Progenitor cell of endocrine pancreas (in vitro differentiated cells): ENCODE measurements around the gene EPN2. TPM values are rescaled to one million over a fixed set of nuclear protein-coding genes. Genes with fewer than 3 reads are reported as not detected.
A peak's percentile ranks its signal among the peaks of the same experiment; 100 is the strongest.

ENCODE experiments used
- DNase-seq: peaks from one replicate; pipeline ENCODE4 v3.0.0; 2021; ENCODE audit warnings: low spot score; ENCODE audit not compliant: unreplicated experiment
- H3K27ac Mint-ChIP-seq: 2 replicates; pipeline ENCODE4 v1.8.0; 2021; ENCODE audit warnings: mild to moderate bottlenecking, moderate library complexity, mixed read lengths
- H3K27me3 Mint-ChIP-seq: 2 replicates; pipeline ENCODE4 v1.8.0; 2021; ENCODE audit warnings: mixed read lengths
- H3K36me3 Mint-ChIP-seq: 2 replicates; pipeline ENCODE4 v1.8.0; 2022; ENCODE audit warnings: mixed read lengths; ENCODE audit not compliant: insufficient read depth
- H3K4me1 Mint-ChIP-seq: 2 replicates; pipeline ENCODE4 v1.8.0; 2021; ENCODE audit warnings: low read depth, mixed read lengths
- H3K4me3 Mint-ChIP-seq: 2 replicates; pipeline ENCODE4 v1.8.0; 2021; ENCODE audit warnings: low read depth, mild to moderate bottlenecking, moderate library complexity, mixed read lengths
- H3K9me3 Mint-ChIP-seq: 2 replicates; pipeline ENCODE4 v1.8.0; 2021; ENCODE audit warnings: low read depth, mixed read lengths
- total RNA-seq: library from RNA; stranded (reverse); gene quantifications from 2 replicates; pipeline ENCODE4 v1.2.1, GENCODE V29; 2021
- TF ChIP-seq, protein P1 (sequence below): fragments of 200-600 bp; sonication (generic); IDR thresholded peaks from one replicate; pipeline ENCODE4 v1.5.0; 2021; ENCODE audit warnings: antibody characterized with exemption, mild to moderate bottlenecking; ENCODE audit not compliant: unreplicated experiment

EPN2 gene
- total RNA-seq, 1 donor from 2014 or later, result 49.8 TPM

DNA sequence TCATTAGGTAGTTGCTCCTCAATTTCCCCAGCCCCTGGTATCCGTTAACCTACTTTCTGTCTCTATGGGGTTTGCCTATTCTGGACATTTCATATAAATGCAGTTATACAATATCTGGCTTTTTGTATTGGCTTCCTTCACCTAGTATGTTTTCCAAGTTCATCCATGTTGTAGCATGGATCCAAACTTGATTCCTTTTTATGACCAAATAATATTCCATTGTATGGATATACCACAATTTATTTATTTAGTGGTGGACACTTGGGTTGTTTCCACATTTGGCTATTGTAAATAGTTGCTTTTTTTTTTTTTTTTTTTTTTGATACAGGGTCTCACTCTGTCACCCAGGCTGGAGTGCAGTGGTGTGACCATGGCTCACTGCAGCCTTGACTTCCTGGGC lies 15.9 kb downstream of the EPN2 start:
- no peak for DNase-seq
- peaks cover 3% of the 10 kb centered on the region for H3K9me3 Mint-ChIP-seq
- peaks cover 13% of the 10 kb centered on the region for H3K4me1 Mint-ChIP-seq
- no peaks in the 10 kb centered on the region for H3K27me3 Mint-ChIP-seq
- H3K4me3 Mint-ChIP-seq, result no peak overlapping the region
- H3K27ac Mint-ChIP-seq, result no peak overlapping the region
- TF ChIP-seq, protein P1, sequence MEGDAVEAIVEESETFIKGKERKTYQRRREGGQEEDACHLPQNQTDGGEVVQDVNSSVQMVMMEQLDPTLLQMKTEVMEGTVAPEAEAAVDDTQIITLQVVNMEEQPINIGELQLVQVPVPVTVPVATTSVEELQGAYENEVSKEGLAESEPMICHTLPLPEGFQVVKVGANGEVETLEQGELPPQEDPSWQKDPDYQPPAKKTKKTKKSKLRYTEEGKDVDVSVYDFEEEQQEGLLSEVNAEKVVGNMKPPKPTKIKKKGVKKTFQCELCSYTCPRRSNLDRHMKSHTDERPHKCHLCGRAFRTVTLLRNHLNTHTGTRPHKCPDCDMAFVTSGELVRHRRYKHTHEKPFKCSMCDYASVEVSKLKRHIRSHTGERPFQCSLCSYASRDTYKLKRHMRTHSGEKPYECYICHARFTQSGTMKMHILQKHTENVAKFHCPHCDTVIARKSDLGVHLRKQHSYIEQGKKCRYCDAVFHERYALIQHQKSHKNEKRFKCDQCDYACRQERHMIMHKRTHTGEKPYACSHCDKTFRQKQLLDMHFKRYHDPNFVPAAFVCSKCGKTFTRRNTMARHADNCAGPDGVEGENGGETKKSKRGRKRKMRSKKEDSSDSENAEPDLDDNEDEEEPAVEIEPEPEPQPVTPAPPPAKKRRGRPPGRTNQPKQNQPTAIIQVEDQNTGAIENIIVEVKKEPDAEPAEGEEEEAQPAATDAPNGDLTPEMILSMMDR, result no peak
- H3K36me3 Mint-ChIP-seq, result peaks cover 4% of the 10 kb centered on the region

- no peak overlapping the region for H3K4me3 Mint-ChIP-seq
- peaks cover 4% of the 10 kb centered on the region for H3K36me3 Mint-ChIP-seq
- no peak overlapping the region for H3K27ac Mint-ChIP-seq
- peaks cover 5% of the 10 kb centered on the region for H3K4me1 Mint-ChIP-seq
- peaks cover 3% of the 10 kb centered on the region for H3K9me3 Mint-ChIP-seq
- no peak for DNase-seq
- TF ChIP-seq, protein P1, result no peak
- H3K27me3 Mint-ChIP-seq, result no peaks in the 10 kb centered on the region
Measured at GRCh38 chr17:19254651-19255050, 17.5 kb downstream of the EPN2 start.

GRCh38 chr17:19255279-19255678 lies 18.1 kb downstream of the EPN2 start:
- Mint-ChIP-seq H3K36me3 (peaks cover 4% of the 10 kb centered on the region), H3K9me3 (peaks cover 3% of the 10 kb centered on the region), H3K27me3 (no peaks in the 10 kb centered on the region), H3K27ac (peak overlapping the region; percentile 4), H3K4me1 (peaks cover 2% of the 10 kb centered on the region), H3K4me3 (no peak overlapping the region)
- TF ChIP-seq, protein P1, result no peak
- no peak for DNase-seq

DNA sequence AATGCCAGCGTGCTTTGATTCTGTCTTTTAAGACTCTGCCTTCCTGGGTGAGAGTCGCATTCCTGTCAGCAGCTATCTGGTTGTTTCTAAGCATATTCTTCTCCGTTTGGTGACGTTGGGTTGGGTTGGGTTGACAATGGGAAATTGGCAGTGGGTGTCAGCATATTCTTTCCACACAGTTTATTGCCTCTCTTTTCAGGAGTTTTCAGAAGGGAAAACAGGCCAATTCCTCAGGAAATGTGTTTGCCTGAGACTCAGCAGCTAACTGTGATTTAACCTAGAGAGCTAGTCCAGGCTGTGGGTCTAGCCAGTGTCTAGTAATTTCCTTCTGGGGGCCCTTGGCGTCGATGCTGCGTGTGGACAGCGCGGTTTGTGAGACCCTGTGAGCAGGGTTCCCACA lies 21.2 kb downstream of the EPN2 start:
- TF ChIP-seq, protein P1, result no peak
- no peak for DNase-seq
- H3K4me1 Mint-ChIP-seq, result peaks cover 10% of the 10 kb centered on the region
- H3K27ac Mint-ChIP-seq, result no peak overlapping the region
- H3K27me3 Mint-ChIP-seq, result no peaks in the 10 kb centered on the region
- peaks cover 1% of the 10 kb centered on the region for H3K36me3 Mint-ChIP-seq
- H3K9me3 Mint-ChIP-seq, result no peaks in the 10 kb centered on the region
- no peak overlapping the region for H3K4me3 Mint-ChIP-seq

GRCh38 chr17:19260958-19261357 lies 23.8 kb downstream of the EPN2 start:
- no peaks in the 10 kb centered on the region for H3K9me3 Mint-ChIP-seq
- TF ChIP-seq, protein P1, result no peak
- H3K4me1 Mint-ChIP-seq, result peaks cover 20% of the 10 kb centered on the region
- no peak overlapping the region for H3K4me3 Mint-ChIP-seq
- no peak for DNase-seq
- H3K27me3 Mint-ChIP-seq, result no peaks in the 10 kb centered on the region
- H3K27ac Mint-ChIP-seq, result peak overlapping the region; percentile 14
- peaks cover 3% of the 10 kb centered on the region for H3K36me3 Mint-ChIP-seq
